H9 (cell line): ENCODE results near the gene MSH3. TPM values are rescaled to one million over a fixed set of nuclear protein-coding genes. Genes with fewer than 3 reads are reported as not detected.

Experiments
- DNase-seq: peaks from one replicate; pipeline ENCODE4 v3.0.0-alpha.2; 2017
- H2AFZ ChIP-seq: one replicate; pipeline ENCODE4 v1.6.1; 2013; ENCODE audit warnings: mild to moderate bottlenecking, low read length, control low read depth, moderate library complexity
- H2AK5ac ChIP-seq: 2 replicates; pipeline ENCODE4 v1.6.1; 2013; ENCODE audit warnings: low read length, control low read depth, mixed read lengths; ENCODE audit not compliant: insufficient read length
- H2BK120ac ChIP-seq: one replicate; pipeline ENCODE4 v1.6.1; 2013; ENCODE audit warnings: low read depth, mild to moderate bottlenecking, low read length, control low read depth, inconsistent platforms; ENCODE audit not compliant: poor library complexity, severe bottlenecking
- H2BK12ac ChIP-seq: 2 replicates; pipeline ENCODE4 v1.6.1; 2013; ENCODE audit warnings: low read length, control low read depth, mixed read lengths, low read depth; ENCODE audit not compliant: insufficient read length
- H2BK15ac ChIP-seq: 2 replicates; pipeline ENCODE4 v1.6.1; 2013; ENCODE audit warnings: low read depth, low read length, control low read depth
- H2BK20ac ChIP-seq: one replicate; pipeline ENCODE4 v1.6.1; 2013; ENCODE audit warnings: low read depth, mild to moderate bottlenecking, low read length, control low read depth, inconsistent platforms; ENCODE audit not compliant: poor library complexity, severe bottlenecking
- H2BK5ac ChIP-seq: 2 replicates; pipeline ENCODE4 v1.6.1; 2013; ENCODE audit warnings: low read length, control low read depth, mixed read lengths; ENCODE audit not compliant: insufficient read length
- H3K14ac ChIP-seq: 2 replicates; pipeline ENCODE4 v1.6.1; 2013; ENCODE audit warnings: low read length, control low read depth; ENCODE audit not compliant: insufficient read depth
- H3K18ac ChIP-seq: 2 replicates; pipeline ENCODE4 v1.6.1; 2013; ENCODE audit warnings: low read depth, mild to moderate bottlenecking, mixed read lengths, low read length, control low read depth; ENCODE audit not compliant: insufficient read length
- H3K23ac ChIP-seq: 2 replicates; pipeline ENCODE4 v1.6.1; 2013; ENCODE audit warnings: low read length, control low read depth, mixed read lengths, low read depth; ENCODE audit not compliant: insufficient read length
- H3K23me2 ChIP-seq: 2 replicates; pipeline ENCODE4 v1.6.1; 2013; ENCODE audit warnings: low read depth, mild to moderate bottlenecking, mixed read lengths, low read length, control low read depth; ENCODE audit not compliant: insufficient read length, poor library complexity, severe bottlenecking
- H3K27ac ChIP-seq: 2 replicates; pipeline ENCODE4 v1.5.1; 2013; ENCODE audit warnings: low read length, control low read depth, mixed read lengths, low read depth; ENCODE audit not compliant: insufficient read length
- H3K27me3 ChIP-seq: 2 replicates; pipeline ENCODE4 v1.6.1; 2013; ENCODE audit warnings: low read length, control low read depth, inconsistent platforms; ENCODE audit not compliant: insufficient read depth
- H3K4ac ChIP-seq: 2 replicates; pipeline ENCODE4 v1.6.1; 2013; ENCODE audit warnings: low read depth, mild to moderate bottlenecking, control low read depth, inconsistent platforms, low read length, moderate library complexity
- H3K4me1 ChIP-seq: 2 replicates; pipeline ENCODE4 v1.6.1; 2013; ENCODE audit warnings: low read length, control low read depth, inconsistent platforms; ENCODE audit not compliant: insufficient read depth
- H3K4me2 ChIP-seq: 2 replicates; pipeline ENCODE4 v1.6.1; 2013; ENCODE audit warnings: low read length, control low read depth, mixed read lengths; ENCODE audit not compliant: insufficient read length, insufficient read depth
- H3K56ac ChIP-seq: 2 replicates; pipeline ENCODE4 v1.6.1; 2013; ENCODE audit warnings: low read depth, mild to moderate bottlenecking, mixed read lengths, low read length, control low read depth; ENCODE audit not compliant: insufficient read length
- H3K79me1 ChIP-seq: 2 replicates; pipeline ENCODE4 v1.6.1; 2013; ENCODE audit warnings: low read depth, mild to moderate bottlenecking, moderate library complexity, low read length, control low read depth, inconsistent platforms; ENCODE audit not compliant: insufficient read depth, poor library complexity, severe bottlenecking
- H3K79me2 ChIP-seq: 2 replicates; pipeline ENCODE4 v1.6.1; 2013; ENCODE audit warnings: low read length, control low read depth, inconsistent platforms; ENCODE audit not compliant: insufficient read depth
- H3K9ac ChIP-seq: 2 replicates; pipeline ENCODE4 v1.6.1; 2013; ENCODE audit warnings: low read length, control low read depth, mixed read lengths; ENCODE audit not compliant: insufficient read length; ENCODE audit errors: extremely low read depth
- H3K9me3 ChIP-seq: one replicate; pipeline ENCODE4 v1.6.1; 2013; ENCODE audit warnings: low read depth, low read length, inconsistent platforms; ENCODE audit not compliant: control insufficient read depth
- H3T11ph ChIP-seq: one replicate; pipeline ENCODE4 v1.6.1; 2013; ENCODE audit warnings: mild to moderate bottlenecking, low read length, control low read depth, inconsistent platforms
- H4K20me1 ChIP-seq: one replicate; pipeline ENCODE4 v1.6.1; 2013; ENCODE audit not compliant: control insufficient read depth, insufficient read length, insufficient read depth
- H4K5ac ChIP-seq: 2 replicates; pipeline ENCODE4 v1.6.1; 2013; ENCODE audit warnings: low read depth, mild to moderate bottlenecking, mixed read lengths, low read length, control low read depth; ENCODE audit not compliant: insufficient read length
- H4K8ac ChIP-seq: replicated peaks from 2 replicates; pipeline ENCODE4 v1.6.1; 2013; ENCODE audit warnings: low read length, control low read depth, mixed read lengths, low read depth; ENCODE audit not compliant: insufficient read length
- H4K91ac ChIP-seq: 2 replicates; pipeline ENCODE4 v1.6.1; 2013; ENCODE audit warnings: low read depth, mild to moderate bottlenecking, moderate library complexity, mixed read lengths, low read length, control low read depth; ENCODE audit not compliant: insufficient read length
- H3K27ac Mint-ChIP-seq, 3 experiments: 2 replicates in 2 of 3; 3 replicates in 1 of 3; pipeline ENCODE4 v1.8.0; 2020 to 2021; ENCODE audit warnings: mixed read lengths in 3 of 3, mild to moderate bottlenecking in 1 of 3, moderate library complexity in 1 of 3
- H3K27me3 Mint-ChIP-seq: 2 replicates; pipeline ENCODE4 v1.8.0; 2021; ENCODE audit warnings: low read depth, mild to moderate bottlenecking, moderate library complexity, mixed read lengths
- H3K36me3 Mint-ChIP-seq, 3 experiments: 2 replicates in 2 of 3; 3 replicates in 1 of 3; pipeline ENCODE4 v1.8.0; 2020 to 2021; ENCODE audit warnings: low read depth in 3 of 3, mixed read lengths in 3 of 3; ENCODE audit not compliant: insufficient read depth in 1 of 3
- H3K4me1 Mint-ChIP-seq, 2 experiments: 2 replicates each; pipeline ENCODE4 v1.8.0; 2020; ENCODE audit warnings: mixed read lengths in 2 of 2
- H3K4me3 Mint-ChIP-seq, 2 experiments: 2 replicates in 1 of 2; 3 replicates in 1 of 2; pipeline ENCODE4 v1.8.0; 2020 to 2021; ENCODE audit warnings: mild to moderate bottlenecking in 2 of 2, mixed read lengths in 2 of 2, moderate library complexity in 1 of 2
- H3K9me3 Mint-ChIP-seq, 2 experiments: 2 replicates in 1 of 2; 3 replicates in 1 of 2; pipeline ENCODE4 v1.8.0; 2020; ENCODE audit warnings: mild to moderate bottlenecking in 2 of 2, mixed read lengths in 2 of 2, moderate library complexity in 1 of 2
- CTCF ChIP-seq: fragments of 200-600 bp; sonication (generic); conservative IDR thresholded peaks from 3 replicates; pipeline ENCODE4 v1.8.0; 2021; ENCODE audit warnings: antibody characterized with exemption, mild to moderate bottlenecking
- WGBS: extraction: QIAGEN DNeasy Blood & Tissue Kit; methylation state at CpG from one replicate; pipeline ENCODE4 v1.1.7; 2013; ENCODE audit warnings: missing lambda C conversion rate, low lambda C conversion rate, mixed read lengths; ENCODE audit not compliant: insufficient read length; ENCODE audit errors: extremely low coverage; 5-methylcytosine and 5-hydroxymethylcytosine counted together
- total RNA-seq: library from RNA; stranded (reverse); gene quantifications from 2 replicates; pipeline ENCODE4 v1.2.1, GENCODE V29; 2021

Gene MSH3
- total RNA-seq, 1 experiment from 2014 or later = 17.3 TPM

- Histone ChIP-seq H3K9me3 (no peaks in the 10 kb centered on the region), H2BK120ac (no peak overlapping the region), H2BK15ac (no peak overlapping the region), H3K56ac (no peak overlapping the region), H3K79me1 (no peaks in the 10 kb centered on the region), H3K23me2 (no peaks in the 10 kb centered on the region), H3K27ac (no peak overlapping the region), H2BK12ac (no peak overlapping the region), H2BK5ac (no peak overlapping the region), H3K4ac (no peak overlapping the region), H3K79me2 (no peaks in the 10 kb centered on the region), H4K8ac (no peak overlapping the region), H3K27me3 (no peaks in the 10 kb centered on the region), H3K23ac (no peak overlapping the region), H2AK5ac (no peak overlapping the region), H3K4me1 (peaks cover 3% of the 10 kb centered on the region; the same call in 1 of the 2 replicates), H4K20me1 (no peaks in the 10 kb centered on the region), H3K4me2 (no peak overlapping the region), H3K14ac (no peak overlapping the region), H4K91ac (no peak overlapping the region), H2AFZ (no peak overlapping the region), H4K5ac (no peak overlapping the region), H3K9ac (no peak overlapping the region), H3K18ac (no peak overlapping the region), H3T11ph (no peak overlapping the region), H2BK20ac (no peak overlapping the region)
- Mint-ChIP-seq H3K4me1 (peaks cover 10 to 12% of the 10 kb centered on the region in 2 experiments), H3K36me3 (no peaks in the 10 kb centered on the region), H3K27me3 (no peaks in the 10 kb centered on the region), H3K27ac (no peak overlapping the region), H3K9me3 (no peaks in the 10 kb centered on the region), H3K4me3 (no peak overlapping the region)
- no peak for DNase-seq
- no peak for TF ChIP-seq CTCF
- WGBS = no CpG with 5 or more reads among the region's 3 CpGs
Observed at GRCh38 chr5:80763211-80763610, 108.8 kb downstream of the MSH3 start.
